Trophoblast cell (in vitro differentiated cells and primary cell): Measurements from ENCODE around the gene COL16A1.

Source experiments
- DNase-seq, 2 donors: peaks; one replicate each; pipeline ENCODE4 v3.0.0-alpha.2; 2016
- H2AFZ ChIP-seq: 2 replicates; pipeline ENCODE4 v1.6.1; 2013; ENCODE audit warnings: low read length, moderate library complexity, mild to moderate bottlenecking; ENCODE audit not compliant: insufficient read depth, poor library complexity
- H2AK5ac ChIP-seq: 2 replicates; pipeline ENCODE4 v1.6.1; 2013; ENCODE audit warnings: mild to moderate bottlenecking, low read length
- H2BK120ac ChIP-seq: 2 replicates; pipeline ENCODE4 v1.6.1; 2013; ENCODE audit warnings: low read length, mild to moderate bottlenecking, moderate library complexity; ENCODE audit not compliant: insufficient read depth, poor library complexity
- H2BK12ac ChIP-seq: 2 replicates; pipeline ENCODE4 v1.6.1; 2013; ENCODE audit warnings: mild to moderate bottlenecking, low read length, moderate library complexity
- H2BK5ac ChIP-seq: 2 replicates; pipeline ENCODE4 v1.6.1; 2013; ENCODE audit warnings: low read length, low read depth, moderate library complexity, mild to moderate bottlenecking; ENCODE audit not compliant: poor library complexity
- H3K14ac ChIP-seq: 2 replicates; pipeline ENCODE4 v1.6.1; 2013; ENCODE audit warnings: mild to moderate bottlenecking, low read length
- H3K18ac ChIP-seq: 2 replicates; pipeline ENCODE4 v1.6.1; 2013; ENCODE audit warnings: mild to moderate bottlenecking, low read length
- H3K23ac ChIP-seq: 2 replicates; pipeline ENCODE4 v1.6.1; 2013; ENCODE audit warnings: low read length
- H3K27ac ChIP-seq: 2 replicates; pipeline ENCODE4 v1.5.1; 2013; ENCODE audit warnings: low read depth, mild to moderate bottlenecking, inconsistent platforms, low read length, moderate library complexity
- H3K27me3 ChIP-seq: 2 replicates; pipeline ENCODE4 v1.6.1; 2013; ENCODE audit warnings: inconsistent platforms, mild to moderate bottlenecking, low read length, moderate library complexity; ENCODE audit not compliant: insufficient read depth
- H3K36me3 ChIP-seq, 2 experiments: 1 replicate in 1 of 2; 2 replicates in 1 of 2; pipeline ENCODE4 v1.6.1; 2013; ENCODE audit warnings: low read length in 2 of 2, mild to moderate bottlenecking in 2 of 2, moderate library complexity in 1 of 2; ENCODE audit not compliant: insufficient read depth in 2 of 2, control insufficient read depth in 1 of 2
- H3K4ac ChIP-seq: 2 replicates; pipeline ENCODE4 v1.6.1; 2013; ENCODE audit warnings: low read depth, mild to moderate bottlenecking, low read length, moderate library complexity
- H3K4me1 ChIP-seq, 2 experiments: 1 replicate in 1 of 2; 2 replicates in 1 of 2; pipeline ENCODE4 v1.6.1; 2013; ENCODE audit warnings: low read length in 2 of 2, mild to moderate bottlenecking in 2 of 2, moderate library complexity in 1 of 2; ENCODE audit not compliant: insufficient read depth in 2 of 2, control insufficient read depth in 1 of 2
- H3K4me2 ChIP-seq: 2 replicates; pipeline ENCODE4 v1.6.1; 2013; ENCODE audit warnings: inconsistent platforms, mild to moderate bottlenecking, low read length, moderate library complexity
- H3K4me3 ChIP-seq: 2 replicates; pipeline ENCODE4 v1.5.1; 2013; ENCODE audit warnings: mild to moderate bottlenecking, low read depth, low read length, inconsistent platforms
- H3K79me1 ChIP-seq: one replicate; pipeline ENCODE4 v1.6.1; 2013; ENCODE audit warnings: low read length
- H3K79me2 ChIP-seq: 2 replicates; pipeline ENCODE4 v1.6.1; 2013; ENCODE audit warnings: low read length, mild to moderate bottlenecking; ENCODE audit not compliant: control insufficient read depth, insufficient read depth, poor library complexity
- H3K9ac ChIP-seq: 2 replicates; pipeline ENCODE4 v1.6.1; 2013; ENCODE audit warnings: mild to moderate bottlenecking, low read length
- H3K9me3 ChIP-seq: 2 replicates; pipeline ENCODE4 v1.6.1; 2013; ENCODE audit warnings: low read depth, mild to moderate bottlenecking, control low read depth, inconsistent platforms, low read length; ENCODE audit not compliant: insufficient read depth
- H4K12ac ChIP-seq: 2 replicates; pipeline ENCODE4 v1.6.1; 2013; ENCODE audit warnings: low read depth, mild to moderate bottlenecking, low read length, moderate library complexity
- H4K8ac ChIP-seq: 2 replicates; pipeline ENCODE4 v1.6.1; 2013; ENCODE audit warnings: low read depth, mild to moderate bottlenecking, low read length, moderate library complexity
- H4K91ac ChIP-seq: one replicate; pipeline ENCODE4 v1.6.1; 2013; ENCODE audit warnings: low read depth, mild to moderate bottlenecking, low read length, moderate library complexity
- WGBS: extraction: QIAGEN DNeasy Blood & Tissue Kit; methylation state at CpG from one replicate; pipeline ENCODE4 v1.1.7; 2013; ENCODE audit warnings: missing lambda C conversion rate; ENCODE audit not compliant: insufficient read length, insufficient coverage; ENCODE audit errors: extremely low coverage; 5-methylcytosine and 5-hydroxymethylcytosine counted together

The COL16A1 gene

GRCh38 chr1:31746687-31747086, 42.9 kb upstream of the COL16A1 start:
- H4K8ac ChIP-seq: no peak overlapping the region
- no peaks in the 10 kb centered on the region for H3K9me3 ChIP-seq
- no peak overlapping the region for H3K4ac ChIP-seq
- no peaks in the 10 kb centered on the region for H3K79me2 ChIP-seq
- H2BK120ac ChIP-seq: no peak overlapping the region
- H3K14ac ChIP-seq: no peak overlapping the region
- no peak overlapping the region for H3K4me3 ChIP-seq
- WGBS: no CpG with 5 or more reads among the region's 7 CpGs
- H3K79me1 ChIP-seq: peaks cover 5% of the 10 kb centered on the region
- H2BK12ac ChIP-seq: no peak overlapping the region
- H3K36me3 ChIP-seq: no peaks in the 10 kb centered on the region
- no peak overlapping the region for H3K27ac ChIP-seq
- H2AFZ ChIP-seq: no peak overlapping the region
- H3K4me2 ChIP-seq: no peak overlapping the region
- H4K91ac ChIP-seq: no peak overlapping the region
- no peak overlapping the region for H2AK5ac ChIP-seq
- no peak overlapping the region for H3K9ac ChIP-seq
- no peak overlapping the region for H3K23ac ChIP-seq
- H2BK5ac ChIP-seq: no peak overlapping the region
- peaks cover 28 to 35% of the 10 kb centered on the region in 2 experiments for H3K4me1 ChIP-seq
- H4K12ac ChIP-seq: no peak overlapping the region
- H3K27me3 ChIP-seq: no peaks in the 10 kb centered on the region
- DNase-seq: no peak
- no peak overlapping the region for H3K18ac ChIP-seq

DNA sequence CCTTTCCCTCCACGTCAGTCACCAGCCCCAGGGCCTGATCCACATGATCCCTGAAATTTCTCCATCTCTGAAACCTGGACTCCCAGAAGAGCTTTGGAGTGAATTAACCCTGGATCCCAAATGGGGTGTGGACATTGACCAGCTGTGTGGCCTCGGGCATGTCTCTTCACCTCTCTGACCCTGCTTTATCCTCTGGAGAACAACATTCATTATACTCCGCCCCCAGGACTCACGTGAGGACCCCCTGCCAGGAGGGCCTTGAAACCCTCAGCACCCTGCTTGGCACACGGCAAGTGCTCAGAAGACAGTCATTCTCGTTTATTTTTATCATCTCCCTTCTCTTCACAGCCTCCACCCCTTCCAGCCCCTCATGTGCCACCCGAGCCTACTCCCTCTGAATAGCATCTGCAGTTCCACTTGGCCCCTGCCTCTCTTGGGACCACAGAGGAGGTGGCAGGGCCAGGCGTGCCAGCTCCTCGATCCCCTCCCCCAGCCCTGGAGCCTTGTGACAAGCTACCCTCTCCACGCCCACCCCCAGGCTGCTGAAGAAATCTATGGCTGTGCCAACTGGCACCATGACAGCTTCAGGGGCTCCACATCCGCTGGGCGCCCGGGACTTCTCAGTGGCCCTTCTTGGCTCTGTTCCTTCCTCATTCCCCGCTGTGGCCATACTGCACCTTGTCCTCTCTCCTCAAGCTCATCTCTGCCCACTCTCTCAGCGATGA, 42.3 kb upstream of the COL16A1 start:
- no peaks in the 10 kb centered on the region for H3K79me2 ChIP-seq
- no peaks in the 10 kb centered on the region for H3K9me3 ChIP-seq
- peaks cover 0 to 3% of the 10 kb centered on the region in 2 experiments for H3K36me3 ChIP-seq
- peaks cover 28 to 35% of the 10 kb centered on the region in 2 experiments for H3K4me1 ChIP-seq
- DNase-seq: no peak
- H3K79me1 ChIP-seq: peaks cover 5% of the 10 kb centered on the region
- H3K27me3 ChIP-seq: no peaks in the 10 kb centered on the region
- peak overlapping the region; percentile 20 for H4K91ac ChIP-seq
- WGBS: no CpG with 5 or more reads among the region's 15 CpGs
- no peak overlapping the region for H4K12ac ChIP-seq
- H2BK12ac ChIP-seq: peak overlapping the region; percentile 1
- H3K4me3 ChIP-seq: no peak overlapping the region
- H4K8ac ChIP-seq: no peak overlapping the region
- H2BK5ac ChIP-seq: no peak overlapping the region
- H2AFZ ChIP-seq: no peak overlapping the region
- H3K9ac ChIP-seq: no peak overlapping the region
- no peak overlapping the region for H3K4me2 ChIP-seq
- H2AK5ac ChIP-seq: no peak overlapping the region
- no peak overlapping the region for H3K4ac ChIP-seq
- no peak overlapping the region for H3K14ac ChIP-seq
- H3K18ac ChIP-seq: no peak overlapping the region
- no peak overlapping the region for H2BK120ac ChIP-seq
- H3K23ac ChIP-seq: no peak overlapping the region
- no peak overlapping the region for H3K27ac ChIP-seq

- Histone ChIP-seq H2BK120ac (no peak overlapping the region), H3K27me3 (no peaks in the 10 kb centered on the region), H3K4me3 (no peak overlapping the region), H3K9ac (no peak overlapping the region), H4K8ac (no peak overlapping the region), H3K4ac (no peak overlapping the region), H3K4me1 (peaks cover 28 to 32% of the 10 kb centered on the region in 2 experiments), H2BK12ac (no peak overlapping the region), H4K12ac (no peak overlapping the region), H2AFZ (no peak overlapping the region), H2BK5ac (no peak overlapping the region), H3K9me3 (no peaks in the 10 kb centered on the region), H3K14ac (no peak overlapping the region), H3K36me3 (peaks cover 0 to 3% of the 10 kb centered on the region in 2 experiments), H3K79me2 (no peaks in the 10 kb centered on the region), H4K91ac (no peak overlapping the region), H3K79me1 (peaks cover 5% of the 10 kb centered on the region), H3K27ac (no peak overlapping the region), H3K18ac (no peak overlapping the region), H3K4me2 (no peak overlapping the region), H2AK5ac (no peak overlapping the region), H3K23ac (no peak overlapping the region)
- peak; percentile 95 for DNase-seq
- no CpG with 5 or more reads among the region's 4 CpGs for WGBS
Measured at GRCh38 chr1:31745096-31745945, 41.5 kb upstream of the COL16A1 start.

DNA sequence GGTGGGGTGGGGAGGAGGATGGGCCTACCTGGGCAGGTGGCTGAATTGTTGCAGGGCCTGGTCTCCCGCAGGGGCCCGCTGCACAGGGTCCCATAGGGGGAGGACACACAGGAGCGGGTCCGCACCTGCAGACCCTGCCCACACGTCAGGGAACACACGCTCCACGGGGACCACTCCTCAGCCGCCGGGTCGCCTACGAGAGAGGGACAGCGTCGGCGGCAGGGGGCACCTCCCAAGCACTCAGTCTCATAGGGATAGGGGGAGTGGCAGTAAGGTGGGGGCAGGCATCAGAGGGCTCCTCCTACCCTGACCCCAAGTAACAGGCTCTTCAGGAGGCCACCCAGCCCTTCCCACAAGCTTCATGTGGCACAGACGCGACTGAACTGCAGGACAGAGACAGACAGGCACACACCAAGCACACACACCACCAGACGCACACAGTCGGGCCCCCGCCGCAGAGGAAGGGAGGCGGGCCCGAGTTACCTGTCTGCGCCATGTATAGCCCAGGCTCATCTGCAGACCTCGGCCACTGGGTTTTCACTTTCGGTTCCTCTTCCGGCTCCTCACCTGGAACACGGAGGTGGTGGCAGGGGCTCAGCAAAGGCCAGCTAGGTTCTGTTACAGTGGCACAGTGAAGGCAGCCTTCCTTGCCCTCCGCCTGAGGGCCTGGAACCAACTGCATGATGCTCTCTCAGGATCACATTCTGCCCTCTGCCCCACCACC, 40.5 kb upstream of the COL16A1 start:
- H3K79me1 ChIP-seq: peaks cover 5% of the 10 kb centered on the region
- H3K4me1 ChIP-seq: peaks cover 28 to 32% of the 10 kb centered on the region in 2 experiments
- no peak overlapping the region for H2AFZ ChIP-seq
- no CpG with 5 or more reads among the region's 28 CpGs for WGBS
- no peak overlapping the region for H3K4ac ChIP-seq
- H2AK5ac ChIP-seq: no peak overlapping the region
- DNase-seq: no peak
- peaks cover 0 to 3% of the 10 kb centered on the region in 2 experiments for H3K36me3 ChIP-seq
- no peak overlapping the region for H3K9ac ChIP-seq
- H2BK120ac ChIP-seq: no peak overlapping the region
- no peak overlapping the region for H2BK12ac ChIP-seq
- H4K91ac ChIP-seq: no peak overlapping the region
- H4K8ac ChIP-seq: no peak overlapping the region
- no peak overlapping the region for H3K18ac ChIP-seq
- no peaks in the 10 kb centered on the region for H3K79me2 ChIP-seq
- H2BK5ac ChIP-seq: no peak overlapping the region
- no peak overlapping the region for H3K4me2 ChIP-seq
- no peaks in the 10 kb centered on the region for H3K9me3 ChIP-seq
- no peaks in the 10 kb centered on the region for H3K27me3 ChIP-seq
- H3K4me3 ChIP-seq: peak overlapping the region; percentile 26
- H3K14ac ChIP-seq: no peak overlapping the region
- H4K12ac ChIP-seq: no peak overlapping the region
- H3K23ac ChIP-seq: no peak overlapping the region
- H3K27ac ChIP-seq: no peak overlapping the region
